HG02571 (cell line): ENCODE results near the gene PLLP.

Source experiments
- ATAC-seq: cut with Tn5 transposase; IDR thresholded peaks from one replicate; pipeline ENCODE4 v1.9.1; 2021; ENCODE audit warnings: mild to moderate bottlenecking, moderate library complexity; ENCODE audit not compliant: unreplicated experiment

The PLLP gene

DNA sequence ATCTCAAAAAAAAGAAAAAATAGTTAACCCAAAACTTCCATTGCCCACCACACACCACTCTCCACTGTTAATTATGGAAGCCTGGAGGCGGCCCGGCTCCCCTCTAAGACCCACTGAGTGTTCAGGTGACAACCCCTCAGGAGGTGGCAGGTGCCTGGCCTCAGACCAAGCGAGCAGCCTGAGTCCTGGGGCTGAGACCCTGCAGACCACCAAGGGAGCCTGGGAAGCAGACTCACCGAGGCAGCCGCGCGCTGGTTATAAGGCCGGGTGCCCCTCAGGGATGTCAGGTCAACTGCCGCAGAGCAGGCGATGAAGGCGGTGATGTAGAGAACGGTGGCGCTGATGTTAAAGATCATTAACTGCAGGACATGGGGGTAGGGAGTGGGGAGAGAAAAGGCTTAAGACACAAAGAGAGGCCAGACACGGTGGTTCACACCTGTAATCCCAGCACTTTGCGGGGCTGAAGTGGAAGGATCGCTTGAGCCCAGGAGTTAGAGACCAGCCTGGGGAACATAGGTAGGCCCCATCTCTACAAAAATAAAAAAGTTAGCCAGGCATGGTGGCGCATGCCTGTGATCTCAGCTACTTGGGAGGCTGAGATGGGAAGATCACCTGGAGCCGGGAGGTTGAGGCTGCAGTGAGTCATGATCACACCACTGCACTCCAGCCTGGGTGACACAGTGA lies 26.1 kb downstream of the PLLP start:
- ATAC-seq = no peak

- ATAC-seq = no peak
Observed at GRCh38 chr16:57257455-57258070, 26.9 kb downstream of the PLLP start.

DNA sequence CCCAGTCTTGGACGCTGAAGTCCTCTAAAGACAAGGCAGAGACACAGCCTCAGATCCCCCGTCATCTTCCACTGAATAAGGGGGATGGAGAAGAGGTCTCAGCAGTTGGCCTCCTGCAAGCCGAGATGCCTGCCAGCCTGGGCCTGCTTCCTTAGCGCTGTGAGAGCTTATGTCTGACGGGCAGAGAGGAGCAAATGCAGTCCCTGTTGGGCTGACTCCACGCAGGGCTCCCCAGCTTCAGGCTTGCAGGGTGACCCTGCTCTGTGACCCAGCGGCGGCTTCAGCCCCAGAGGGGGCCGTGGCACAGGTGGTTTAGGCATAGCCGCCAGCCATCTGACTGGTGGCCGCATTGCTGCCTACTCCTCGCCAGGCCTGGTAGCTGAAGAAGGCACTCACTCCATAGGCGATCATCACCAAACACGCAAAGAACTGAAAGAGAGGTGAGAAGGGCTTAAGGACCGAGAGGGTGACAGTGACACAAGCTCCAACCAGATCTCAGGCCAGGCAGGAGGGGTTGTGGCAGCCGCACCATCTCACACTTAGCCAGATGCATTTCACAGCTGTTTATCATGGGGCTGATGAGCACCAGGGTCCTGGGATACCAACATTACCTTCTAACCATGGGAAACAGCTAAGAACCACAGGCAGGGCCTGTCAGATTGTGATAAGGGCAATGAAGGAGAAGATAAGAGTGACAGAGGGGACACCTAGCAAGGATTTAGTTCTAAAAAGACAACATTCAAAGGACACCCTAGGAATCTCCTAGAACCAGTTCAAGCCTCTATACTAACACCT lies 27.7 kb downstream of the PLLP start:
- ATAC-seq = no peak

GRCh38 chr16:57255686-57256415 lies 28.6 kb downstream of the PLLP start:
- ATAC-seq = no peak

- no peak for ATAC-seq
Observed at GRCh38 chr16:57253466-57253865, 31.0 kb downstream of the PLLP start.

GRCh38 chr16:57252148-57252721 lies 32.2 kb downstream of the PLLP start:
- no peak for ATAC-seq

DNA sequence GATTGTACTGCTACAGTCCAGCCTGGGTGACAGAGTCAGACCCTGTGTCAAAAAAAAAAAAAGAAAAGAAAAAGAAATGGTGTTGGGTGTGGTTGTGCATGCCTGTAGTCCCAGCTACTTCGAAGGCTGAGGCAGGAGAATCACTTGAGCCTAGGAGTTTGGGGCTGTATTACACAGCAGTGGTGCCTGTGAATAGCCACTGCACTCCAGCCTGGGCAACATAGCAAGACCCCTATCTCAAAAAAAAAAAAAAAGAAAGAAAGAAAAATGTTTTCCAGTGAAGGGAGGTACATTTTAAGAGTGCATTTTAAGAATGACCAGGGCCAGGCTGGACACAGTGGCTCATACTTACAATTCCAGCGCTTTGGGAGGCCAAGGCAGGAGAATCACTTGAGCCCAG lies 33.1 kb downstream of the PLLP start:
- ATAC-seq = no peak

DNA sequence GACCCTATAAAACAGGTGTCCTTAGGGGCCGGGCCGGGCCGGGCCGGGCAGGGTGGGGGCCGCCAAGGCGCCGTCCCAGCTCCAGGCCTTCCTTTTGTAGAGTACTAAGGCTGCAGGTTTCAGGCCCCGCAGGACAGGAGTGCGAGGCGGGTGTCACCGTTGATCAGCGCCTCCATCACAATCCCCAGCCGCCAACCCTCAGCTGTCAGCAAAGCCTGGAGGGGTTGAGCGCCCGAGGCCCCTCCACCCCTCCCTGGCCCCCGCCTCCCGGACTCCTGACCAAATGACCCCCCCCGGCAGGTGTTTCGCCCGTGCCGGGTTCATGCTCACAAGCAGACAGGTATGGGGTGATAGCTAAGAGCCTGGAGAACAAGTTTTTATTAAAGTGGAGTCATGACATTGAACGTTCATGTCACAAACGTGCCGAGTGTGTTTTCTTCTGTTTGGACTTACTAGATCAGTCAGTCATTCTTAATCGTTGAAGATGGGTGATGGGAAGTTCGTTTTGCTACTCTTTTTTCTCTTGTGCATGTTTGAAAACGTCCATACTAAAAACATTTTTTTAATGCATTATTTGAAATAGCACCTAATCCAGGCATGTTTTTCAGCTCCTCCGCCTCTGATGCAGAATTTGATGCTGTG lies 38.9 kb downstream of the PLLP start:
- peak; percentile 25 for ATAC-seq

- peak; percentile 92 for ATAC-seq
Observed at GRCh38 chr16:57244767-57245471, 39.6 kb downstream of the PLLP start, which contains the start of gene ARL2BP. Gene ARL2BP, plus strand, starts transcription at chr16:57245259. Its CDS starts 109 bp downstream, at chr16:57245368.

DNA sequence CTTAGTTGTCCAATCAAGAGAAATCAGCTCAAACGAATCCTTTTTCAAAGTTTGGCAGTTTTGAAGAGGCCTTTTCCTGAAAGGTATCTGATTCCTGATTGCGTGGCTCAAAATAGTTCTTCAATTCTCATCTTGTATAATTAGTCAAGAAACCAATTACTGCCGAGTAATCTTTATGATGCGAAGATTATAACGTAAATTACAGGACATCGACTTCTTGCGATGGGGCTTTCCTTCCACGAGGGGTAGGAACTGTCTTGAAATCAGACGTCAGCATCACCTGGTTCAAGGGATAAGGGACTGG lies 40.1 kb downstream of the PLLP start:
- ATAC-seq = no peak

GRCh38 chr16:57242650-57243049 lies 41.8 kb downstream of the PLLP start:
- no peak for ATAC-seq

DNA sequence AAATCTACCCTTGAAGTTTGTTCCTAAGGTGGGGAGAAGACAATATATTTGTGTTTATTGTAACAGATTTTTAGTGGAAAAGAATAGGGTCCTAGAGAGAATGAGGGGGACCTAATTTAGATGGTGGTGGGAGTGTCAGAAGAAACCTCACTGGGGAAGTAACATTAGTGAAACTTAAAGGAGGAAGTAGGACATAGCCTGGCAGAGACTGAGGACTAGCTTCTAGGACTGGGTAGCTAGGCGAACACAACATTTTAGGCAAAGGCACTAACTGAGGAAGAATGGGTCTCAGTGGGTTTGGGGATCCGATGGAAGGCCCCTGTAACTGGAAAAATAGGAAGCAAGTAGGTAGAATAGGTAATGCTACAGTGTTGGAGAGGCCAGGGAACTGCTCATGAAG lies 43.6 kb downstream of the PLLP start:
- no peak for ATAC-seq

DNA sequence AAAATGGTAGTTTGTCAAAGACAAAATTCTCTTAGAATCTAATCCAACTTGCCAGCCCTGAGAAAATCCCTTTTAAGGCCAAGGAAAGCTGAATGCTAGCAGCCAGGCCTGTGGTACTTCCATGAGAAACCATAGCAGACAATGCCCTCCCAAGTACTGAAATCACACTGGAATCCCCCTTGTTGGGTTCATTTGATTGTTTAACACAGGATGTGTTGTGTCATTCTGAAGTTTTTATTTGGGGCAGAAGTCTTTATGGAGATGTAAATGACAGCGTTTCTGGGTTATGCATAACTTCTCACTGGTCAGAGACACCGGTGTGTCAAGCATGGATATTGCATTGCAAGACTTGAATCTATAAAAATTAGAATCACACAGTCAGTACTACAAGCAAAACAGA lies 45.4 kb downstream of the PLLP start:
- no peak for ATAC-seq

GRCh38 chr16:57238682-57239081 lies 45.8 kb downstream of the PLLP start:
- ATAC-seq = no peak

GRCh38 chr16:57236022-57236350 lies 48.5 kb downstream of the PLLP start:
- no peak for ATAC-seq

DNA sequence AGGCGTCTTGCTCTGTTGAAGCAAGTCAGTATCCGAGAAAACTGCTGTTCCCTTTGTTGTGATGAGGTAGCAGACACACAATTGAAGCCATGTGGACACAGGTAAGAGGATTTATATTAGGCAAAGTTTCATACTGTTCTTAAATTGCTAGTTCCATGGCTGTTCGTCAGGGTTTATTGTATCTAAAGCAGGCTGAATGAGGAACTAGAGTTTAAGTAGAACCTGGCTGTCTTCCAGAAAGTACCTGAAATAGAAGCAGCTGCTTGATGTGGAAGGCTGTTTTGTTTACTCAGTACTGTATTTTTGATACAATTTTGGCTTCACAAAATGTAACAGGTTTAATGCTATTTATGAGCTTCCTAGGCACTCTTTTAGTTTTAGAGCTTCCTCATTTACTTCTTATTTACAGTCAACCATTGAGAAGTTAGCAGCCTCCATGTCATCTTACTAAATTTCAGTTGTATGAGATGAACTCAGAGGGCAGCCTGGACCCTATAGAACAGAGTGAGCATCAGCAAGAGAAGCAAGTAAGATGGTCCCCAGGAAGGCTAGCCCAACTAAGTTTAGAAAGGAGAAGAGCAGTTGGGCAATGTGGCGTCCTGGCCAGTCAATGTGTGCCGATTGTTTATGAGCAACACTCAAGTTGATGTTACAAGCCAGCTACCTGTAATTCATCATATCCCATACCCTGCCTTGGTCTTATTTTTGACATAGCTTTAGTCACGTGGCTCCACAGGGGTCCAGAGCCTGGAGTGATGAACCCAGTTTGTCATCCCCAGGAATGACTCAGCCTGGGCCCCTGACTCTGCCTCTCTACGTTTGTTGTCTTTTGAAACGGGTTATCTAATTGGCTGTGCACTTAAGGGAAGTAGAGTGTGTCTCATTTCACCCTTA lies 49.1 kb downstream of the PLLP start:
- ATAC-seq = no peak

DNA sequence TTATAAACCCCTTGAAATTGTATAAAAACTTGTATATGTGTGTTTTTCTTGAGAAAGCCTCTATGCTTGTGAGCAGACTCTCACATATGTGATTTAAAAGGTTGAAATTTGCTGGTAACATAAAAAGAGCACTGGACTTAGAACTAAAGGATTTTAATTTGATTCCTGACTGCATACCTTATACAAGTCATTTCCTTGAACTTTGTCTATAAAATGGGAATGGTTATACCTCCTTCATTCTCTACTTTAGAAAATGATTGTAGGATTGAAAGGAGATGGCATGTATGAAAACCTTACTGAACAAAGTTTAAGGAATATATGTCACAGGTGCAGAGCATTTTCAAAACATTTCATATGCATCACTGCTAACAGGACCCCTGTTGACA lies 49.8 kb downstream of the PLLP start:
- no peak for ATAC-seq

GRCh38 chr16:57233944-57234706 lies 50.3 kb downstream of the PLLP start:
- no peak for ATAC-seq
